ENCODE measurements around the gene NPC1L1.

Gene NPC1L1

GRCh38 chr7:44477938-44478337 is 63.2 kb downstream of the NPC1L1 start:
- Histone ChIP-seq H3K9me3 (ENCODE audit: control insufficient read depth, low read length) (peaks cover 7% of the 10 kb centered on the region), H2AFZ (ENCODE audit: low read depth, low read length) (no peak overlapping the region), H3K4me1 (ENCODE audit: control insufficient read depth, insufficient read depth, low read depth, low read length) (peaks cover 11% of the 10 kb centered on the region), H2BK5ac (ENCODE audit: low read depth, low read length, poor library complexity, severe bottlenecking) (no peak overlapping the region), H3K27me3 (ENCODE audit: control insufficient read depth in 1 of 2, insufficient read depth in 1 of 2, low read length in 2 of 2) (no peaks in the 10 kb centered on the region), H2BK15ac (ENCODE audit: low read depth, poor library complexity, severe bottlenecking) (no peak overlapping the region), H3K79me1 (replicated peaks; ENCODE audit: low read length, poor library complexity, severe bottlenecking) (peaks cover 24% of the 10 kb centered on the region), H2BK12ac (ENCODE audit: low read length in 2 of 2) (no peak overlapping the region), H3K27ac (ENCODE audit: low read length, poor library complexity, severe bottlenecking) (no peak overlapping the region), H3K23ac (ENCODE audit: low read length in 2 of 2) (no peak overlapping the region), H2BK120ac (ENCODE audit: low read depth, low read length) (no peak overlapping the region), H3K9ac (ENCODE audit: low read length) (no peak overlapping the region), H3K4me2 (ENCODE audit: low read length, poor library complexity, severe bottlenecking) (no peak overlapping the region), H3K18ac (ENCODE audit: low read depth in 1 of 2, low read length in 2 of 2) (no peak overlapping the region), H3K14ac (ENCODE audit: low read length in 2 of 2) (no peak overlapping the region), H2AK5ac (ENCODE audit: low read length, severe bottlenecking) (no peak overlapping the region), H3K4me3 (ENCODE audit: insufficient read depth in 1 of 2, low read depth in 1 of 2, low read length in 2 of 2) (no peak overlapping the region), H3K36me3 (ENCODE audit: control insufficient read depth in 1 of 2, insufficient read depth in 2 of 2, low read depth in 1 of 2, low read length in 2 of 2) (peaks cover 14 to 61% of the 10 kb centered on the region in 2 experiments), H4K8ac (ENCODE audit: low read length) (no peak overlapping the region), H4K91ac (ENCODE audit: low read length) (no peak overlapping the region), H3K4ac (ENCODE audit: low read depth in 1 of 2, low read length in 2 of 2) (no peak overlapping the region)
- no peak for DNase-seq
- WGBS: 98% methylated on average over 5 of the region's 8 CpGs

GRCh38 chr7:44477063-44477830 is 63.9 kb downstream of the NPC1L1 start:
- 16% methylated on average over 5 of the region's 6 CpGs for WGBS
- Histone ChIP-seq H3K27me3 (ENCODE audit: control insufficient read depth in 1 of 2, insufficient read depth in 1 of 2, low read length in 2 of 2) (no peaks in the 10 kb centered on the region), H2AFZ (ENCODE audit: low read depth, low read length) (no peak overlapping the region)

GRCh38 chr7:44476313-44476712 is 64.8 kb downstream of the NPC1L1 start:
- H3K23ac ChIP-seq (ENCODE audit: low read length in 2 of 2): no peak overlapping the region
- no peak overlapping the region for H2BK5ac ChIP-seq (ENCODE audit: low read depth, low read length, poor library complexity, severe bottlenecking)
- H2BK12ac ChIP-seq (ENCODE audit: low read length in 2 of 2): no peak overlapping the region
- H2BK120ac ChIP-seq (ENCODE audit: low read depth, low read length): no peak overlapping the region
- WGBS: 94% methylated on average over 5 of the region's 5 CpGs
- H4K8ac ChIP-seq (ENCODE audit: low read length): no peak overlapping the region
- DNase-seq: no peak
- H3K18ac ChIP-seq (ENCODE audit: low read depth in 1 of 2, low read length in 2 of 2): no peak overlapping the region
- no peaks in the 10 kb centered on the region for H3K27me3 ChIP-seq (ENCODE audit: control insufficient read depth in 1 of 2, insufficient read depth in 1 of 2, low read length in 2 of 2)
- no peak overlapping the region for H3K4ac ChIP-seq (ENCODE audit: low read depth in 1 of 2, low read length in 2 of 2)
- no peak overlapping the region for H3K4me2 ChIP-seq (ENCODE audit: low read length, poor library complexity, severe bottlenecking)
- H3K4me3 ChIP-seq (ENCODE audit: insufficient read depth in 1 of 2, low read depth in 1 of 2, low read length in 2 of 2): no peak overlapping the region
- peaks cover 15 to 51% of the 10 kb centered on the region in 2 experiments for H3K36me3 ChIP-seq (ENCODE audit: control insufficient read depth in 1 of 2, insufficient read depth in 2 of 2, low read depth in 1 of 2, low read length in 2 of 2)
- peak overlapping the region; percentile 93 for H2AK5ac ChIP-seq (ENCODE audit: low read length, severe bottlenecking)
- peaks cover 13% of the 10 kb centered on the region for H3K4me1 ChIP-seq (ENCODE audit: control insufficient read depth, insufficient read depth, low read depth, low read length)
- peaks cover 24% of the 10 kb centered on the region for H3K79me1 ChIP-seq (replicated peaks; ENCODE audit: low read length, poor library complexity, severe bottlenecking)
- no peak overlapping the region for H2BK15ac ChIP-seq (ENCODE audit: low read depth, poor library complexity, severe bottlenecking)
- peak overlapping the region; percentile 56 for H3K9ac ChIP-seq (ENCODE audit: low read length)
- no peak overlapping the region for H4K91ac ChIP-seq (ENCODE audit: low read length)
- H3K27ac ChIP-seq (ENCODE audit: low read length, poor library complexity, severe bottlenecking): no peak overlapping the region
- H3K9me3 ChIP-seq (ENCODE audit: control insufficient read depth, low read length): no peaks in the 10 kb centered on the region
- no peak overlapping the region for H2AFZ ChIP-seq (ENCODE audit: low read depth, low read length)
- H3K14ac ChIP-seq (ENCODE audit: low read length in 2 of 2): no peak overlapping the region

More at GRCh38 chr7:44477063-44477830, 63.9 kb downstream of the NPC1L1 start:
- peaks cover 24% of the 10 kb centered on the region for H3K79me1 ChIP-seq (replicated peaks; ENCODE audit: low read length, poor library complexity, severe bottlenecking)
- peak overlapping the region; percentile 56 for H3K9ac ChIP-seq (ENCODE audit: low read length)
- no peak overlapping the region for H2BK5ac ChIP-seq (ENCODE audit: low read depth, low read length, poor library complexity, severe bottlenecking)
- no peak overlapping the region for H3K18ac ChIP-seq (ENCODE audit: low read depth in 1 of 2, low read length in 2 of 2)
- no peak overlapping the region for H3K4ac ChIP-seq (ENCODE audit: low read depth in 1 of 2, low read length in 2 of 2)
- H2BK120ac ChIP-seq (ENCODE audit: low read depth, low read length): no peak overlapping the region
- no peak overlapping the region for H2BK15ac ChIP-seq (ENCODE audit: low read depth, poor library complexity, severe bottlenecking)
- no peak overlapping the region for H3K4me3 ChIP-seq (ENCODE audit: insufficient read depth in 1 of 2, low read depth in 1 of 2, low read length in 2 of 2)
- H3K27ac ChIP-seq (ENCODE audit: low read length, poor library complexity, severe bottlenecking): peak overlapping the region; percentile 9
- no peak overlapping the region for H3K14ac ChIP-seq (ENCODE audit: low read length in 2 of 2)
- peak overlapping the region; percentile 11 for H2AK5ac ChIP-seq (ENCODE audit: low read length, severe bottlenecking)
- no peak overlapping the region for H2BK12ac ChIP-seq (ENCODE audit: low read length in 2 of 2)
- peaks cover 11% of the 10 kb centered on the region for H3K4me1 ChIP-seq (ENCODE audit: control insufficient read depth, insufficient read depth, low read depth, low read length)
- H3K23ac ChIP-seq (ENCODE audit: low read length in 2 of 2): no peak overlapping the region
- no peak overlapping the region for H3K4me2 ChIP-seq (ENCODE audit: low read length, poor library complexity, severe bottlenecking)
- H3K9me3 ChIP-seq (ENCODE audit: control insufficient read depth, low read length): no peaks in the 10 kb centered on the region
- H4K8ac ChIP-seq (ENCODE audit: low read length): no peak overlapping the region
- DNase-seq: peak; percentile 89
- peaks cover 14 to 54% of the 10 kb centered on the region in 2 experiments for H3K36me3 ChIP-seq (ENCODE audit: control insufficient read depth in 1 of 2, insufficient read depth in 2 of 2, low read depth in 1 of 2, low read length in 2 of 2)
- no peak overlapping the region for H4K91ac ChIP-seq (ENCODE audit: low read length)

- 89% methylated on average over 3 of the region's 3 CpGs for WGBS
Measured at GRCh38 chr7:44473295-44473694, 67.8 kb downstream of the NPC1L1 start.

More at GRCh38 chr7:44473295-44473694, 67.8 kb downstream of the NPC1L1 start:
- H2AFZ ChIP-seq (ENCODE audit: low read depth, low read length): no peak overlapping the region
- H3K36me3 ChIP-seq (ENCODE audit: control insufficient read depth in 1 of 2, insufficient read depth in 2 of 2, low read depth in 1 of 2, low read length in 2 of 2): peaks cover 9 to 42% of the 10 kb centered on the region in 2 experiments
- H4K91ac ChIP-seq (ENCODE audit: low read length): no peak overlapping the region
- H3K9me3 ChIP-seq (ENCODE audit: control insufficient read depth, low read length): no peaks in the 10 kb centered on the region
- H3K4me2 ChIP-seq (ENCODE audit: low read length, poor library complexity, severe bottlenecking): no peak overlapping the region
- H2BK120ac ChIP-seq (ENCODE audit: low read depth, low read length): no peak overlapping the region
- H3K27me3 ChIP-seq (ENCODE audit: control insufficient read depth in 1 of 2, insufficient read depth in 1 of 2, low read length in 2 of 2): no peaks in the 10 kb centered on the region
- H3K18ac ChIP-seq (ENCODE audit: low read depth in 1 of 2, low read length in 2 of 2): peak overlapping the region in 1 of 2 experiments; percentile 81
- no peak overlapping the region for H3K23ac ChIP-seq (ENCODE audit: low read length in 2 of 2)
- no peak overlapping the region for H2BK12ac ChIP-seq (ENCODE audit: low read length in 2 of 2)
- peaks cover 18% of the 10 kb centered on the region for H3K4me1 ChIP-seq (ENCODE audit: control insufficient read depth, insufficient read depth, low read depth, low read length)
- H3K4me3 ChIP-seq (ENCODE audit: insufficient read depth in 1 of 2, low read depth in 1 of 2, low read length in 2 of 2): no peak overlapping the region
- DNase-seq: peak; percentile 26
- H3K14ac ChIP-seq (ENCODE audit: low read length in 2 of 2): no peak overlapping the region
- H2AK5ac ChIP-seq (ENCODE audit: low read length, severe bottlenecking): peak overlapping the region; percentile 81
- no peak overlapping the region for H3K9ac ChIP-seq (ENCODE audit: low read length)
- no peak overlapping the region for H2BK15ac ChIP-seq (ENCODE audit: low read depth, poor library complexity, severe bottlenecking)
- peak overlapping the region; percentile 10 for H3K27ac ChIP-seq (ENCODE audit: low read length, poor library complexity, severe bottlenecking)
- no peak overlapping the region for H3K4ac ChIP-seq (ENCODE audit: low read depth in 1 of 2, low read length in 2 of 2)
- H4K8ac ChIP-seq (ENCODE audit: low read length): no peak overlapping the region
- no peak overlapping the region for H2BK5ac ChIP-seq (ENCODE audit: low read depth, low read length, poor library complexity, severe bottlenecking)
- peaks cover 14% of the 10 kb centered on the region for H3K79me1 ChIP-seq (replicated peaks; ENCODE audit: low read length, poor library complexity, severe bottlenecking)
